Measurements from ENCODE around the gene OPA3.

The OPA3 gene

DNA sequence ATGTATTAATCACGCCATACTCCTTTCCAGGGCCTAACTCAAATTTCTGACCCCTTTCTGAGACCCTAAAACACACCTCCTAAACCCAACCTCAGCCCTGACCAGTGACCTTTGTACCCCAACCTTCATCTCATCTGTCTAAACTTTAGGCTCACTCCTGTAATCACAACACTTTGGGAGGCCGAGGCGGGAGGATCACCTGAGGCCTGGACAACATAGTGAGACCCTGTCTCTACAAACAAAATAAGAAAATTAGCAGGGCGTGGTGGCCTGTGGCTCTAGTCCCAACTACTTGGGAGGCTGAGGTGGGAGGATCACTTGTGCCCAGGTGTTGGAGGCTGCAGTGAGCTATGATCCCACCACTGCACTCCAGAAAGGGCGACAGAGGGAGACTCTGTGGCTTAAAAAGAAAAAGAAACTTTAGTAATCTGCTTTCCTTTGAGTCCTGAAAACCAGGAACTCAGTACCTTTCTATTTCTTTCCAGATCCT is 92.4 kb downstream of the OPA3 start:
- no peak for DNase-seq (ENCODE audit: low read depth)
- H3K4me3 ChIP-seq (ENCODE audit: low read depth, low read length): peak overlapping the region; percentile 75
- TF ChIP-seq CTCF (IDR thresholded peaks at IDR 0.05; ENCODE audit: insufficient read depth, low read depth, low read length, missing control alignments): no peak

DNA sequence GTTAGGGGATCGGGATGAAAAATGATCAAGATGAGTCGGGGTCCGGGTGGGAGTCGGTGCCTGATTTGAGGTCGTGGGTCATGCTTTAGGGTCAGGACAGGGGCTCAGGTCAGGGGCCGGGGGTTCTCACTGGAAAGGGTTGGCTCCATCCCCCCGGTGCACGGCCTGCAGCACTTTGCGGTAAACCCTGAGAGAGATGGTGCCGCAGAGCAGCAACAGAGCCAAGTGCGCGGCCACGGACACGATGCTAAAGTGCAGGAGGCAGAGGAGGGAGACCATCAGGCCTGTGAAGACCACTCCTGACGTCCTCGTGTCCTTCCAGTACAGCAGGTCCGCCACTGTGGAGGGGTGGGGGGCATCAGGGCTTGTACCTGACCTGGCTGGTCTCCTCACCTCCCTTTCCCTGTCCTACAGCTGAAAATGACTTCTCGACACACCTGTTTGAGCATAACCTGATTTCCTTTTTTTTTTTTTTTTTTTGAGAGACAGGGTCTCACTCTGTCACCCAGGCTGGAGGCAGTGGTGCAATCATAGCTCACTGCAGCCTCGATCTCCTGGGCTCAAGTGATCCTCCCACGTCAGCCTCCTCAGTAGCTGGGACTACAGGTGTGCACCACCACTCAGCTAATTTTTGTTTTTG is 95.3 kb downstream of the OPA3 start:
- no peak for TF ChIP-seq CTCF (IDR thresholded peaks at IDR 0.05; ENCODE audit: insufficient read depth, low read depth, low read length, missing control alignments)
- DNase-seq (ENCODE audit: low read depth): no peak

GRCh38 chr19:45488708-45489107 is 95.9 kb downstream of the OPA3 start:
- H3K4me3 ChIP-seq (ENCODE audit: low read depth, low read length): no peak overlapping the region
- DNase-seq (ENCODE audit: low read depth): no peak
- no peak for TF ChIP-seq CTCF (IDR thresholded peaks at IDR 0.05; ENCODE audit: insufficient read depth, low read depth, low read length, missing control alignments)

More for the DNA sequence above, 95.3 kb downstream of the OPA3 start:
- no peak overlapping the region for H3K4me3 ChIP-seq (ENCODE audit: low read depth, low read length)

DNA sequence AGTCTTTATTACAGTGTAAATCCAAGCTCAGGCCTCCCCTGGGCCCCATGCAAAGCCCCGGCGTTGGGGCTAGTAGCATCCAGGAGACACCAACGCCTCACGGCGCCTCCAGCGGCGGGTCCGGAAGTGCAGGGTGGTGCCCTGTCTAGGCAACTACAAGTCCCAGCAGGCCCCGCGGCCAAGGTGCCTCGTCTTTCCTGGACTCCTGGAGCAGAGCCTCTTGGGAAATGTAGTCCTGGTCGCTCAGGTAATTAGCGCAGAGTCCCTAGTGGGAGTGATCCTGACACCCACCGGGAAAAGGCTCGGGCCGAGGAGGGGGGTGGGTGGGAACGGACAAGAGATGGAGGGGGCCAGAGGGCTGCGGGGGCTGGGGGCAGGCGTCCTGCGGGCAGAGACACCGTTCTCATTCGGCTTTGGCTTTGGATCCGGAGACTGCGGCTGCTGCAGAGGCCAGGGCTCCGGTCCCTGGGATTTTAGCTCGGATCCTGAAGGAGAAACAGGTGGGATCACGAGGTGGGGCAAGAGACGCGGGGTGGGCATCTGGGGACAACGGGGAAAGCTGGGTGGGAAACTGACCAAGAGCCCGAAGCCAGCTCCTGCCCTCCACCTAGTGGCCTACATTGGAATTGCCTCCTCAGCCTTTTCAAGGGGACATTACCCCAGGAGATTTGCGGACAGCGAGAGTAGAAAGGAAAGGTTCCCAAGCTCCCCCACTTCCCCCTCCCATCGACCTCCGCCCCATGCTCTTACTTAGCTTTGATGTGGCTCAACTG is 99.1 kb downstream of the OPA3 start:
- H3K4me3 ChIP-seq (ENCODE audit: low read depth, low read length): peak overlapping the region; percentile 66
- DNase-seq (ENCODE audit: low read depth): peak; percentile 98
- TF ChIP-seq CTCF (IDR thresholded peaks at IDR 0.05; ENCODE audit: insufficient read depth, low read depth, low read length, missing control alignments): peak; percentile 94

DNA sequence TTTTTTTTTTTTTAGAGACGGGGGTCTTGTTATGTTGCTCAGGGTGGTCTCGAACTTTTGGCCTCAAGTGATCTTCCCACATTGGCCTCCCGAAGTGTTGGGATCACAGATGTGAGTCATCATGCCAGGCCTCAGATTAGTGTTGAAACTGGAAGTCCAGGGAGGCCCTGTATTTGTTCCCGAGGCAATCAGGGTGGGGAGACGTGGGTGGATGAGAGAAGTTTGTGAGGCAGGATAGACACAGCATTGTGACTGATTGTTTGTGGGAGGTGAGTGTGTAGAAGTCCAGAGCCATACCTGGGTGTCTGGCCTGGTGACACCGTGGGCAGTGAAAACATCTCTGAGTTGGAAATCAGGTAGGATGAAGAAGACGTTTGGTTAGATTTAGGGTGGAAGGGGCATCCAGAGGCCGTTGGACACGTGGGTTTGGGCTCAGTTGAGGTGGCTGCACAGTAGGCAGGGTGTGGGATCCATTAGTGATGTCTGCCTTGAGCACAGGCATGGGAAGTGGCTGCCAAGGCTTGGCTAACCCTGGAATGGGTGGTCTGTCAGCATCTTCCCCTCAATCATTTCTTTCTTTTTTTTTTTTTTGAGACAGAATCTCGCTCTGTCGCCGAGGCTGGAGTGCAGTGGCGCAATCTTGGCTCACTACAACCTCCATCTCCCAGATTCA is 100.2 kb downstream of the OPA3 start:
- H3K4me3 ChIP-seq (ENCODE audit: low read depth, low read length): no peak overlapping the region
- DNase-seq (ENCODE audit: low read depth): no peak

GRCh38 chr19:45483033-45483432 is 101.6 kb downstream of the OPA3 start:
- H3K4me3 ChIP-seq (ENCODE audit: low read depth, low read length): no peak overlapping the region
- no peak for DNase-seq (ENCODE audit: low read depth)
- no peak for TF ChIP-seq CTCF (IDR thresholded peaks at IDR 0.05; ENCODE audit: insufficient read depth, low read depth, low read length, missing control alignments)

More for the DNA sequence above, 100.2 kb downstream of the OPA3 start:
- no peak for TF ChIP-seq CTCF (IDR thresholded peaks at IDR 0.05; ENCODE audit: insufficient read depth, low read depth, low read length, missing control alignments)
